Measurements from ENCODE around the gene ZNF235.
A peak's percentile ranks its signal among the peaks of the same experiment; 100 is the strongest.

ZNF235 gene

DNA sequence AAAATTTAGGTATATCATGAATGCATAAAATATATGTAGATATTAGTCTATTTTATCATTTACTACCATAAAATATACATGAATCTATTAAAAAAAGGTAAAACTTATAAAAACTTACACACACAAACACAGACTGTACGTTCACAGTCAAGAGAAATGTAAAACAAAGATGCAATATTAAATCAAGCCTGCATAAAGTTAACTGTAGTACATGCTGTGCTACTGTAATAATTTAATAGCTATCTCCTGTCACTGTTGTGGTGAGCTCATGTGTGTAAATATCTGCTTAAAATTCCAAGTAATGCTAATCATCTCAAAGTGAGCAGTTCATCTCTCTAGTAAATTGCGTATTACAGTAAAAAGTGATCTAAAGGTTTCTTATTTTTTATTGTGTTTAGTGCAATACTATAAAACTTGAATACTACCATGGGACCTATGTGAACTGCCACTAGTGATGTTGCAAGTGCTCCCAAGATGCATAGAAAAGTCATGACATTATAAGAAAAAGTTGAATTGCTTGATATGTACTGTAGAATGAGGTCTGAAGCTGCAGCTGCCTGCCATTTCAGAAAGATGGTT is 45.9 kb downstream of the ZNF235 start (continued):
- peak; percentile 96 for TF ChIP-seq ZNF169 (tag by site-specific recombination; IDR thresholded peaks at IDR 0.05)
- TF ChIP-seq, protein P1, sequence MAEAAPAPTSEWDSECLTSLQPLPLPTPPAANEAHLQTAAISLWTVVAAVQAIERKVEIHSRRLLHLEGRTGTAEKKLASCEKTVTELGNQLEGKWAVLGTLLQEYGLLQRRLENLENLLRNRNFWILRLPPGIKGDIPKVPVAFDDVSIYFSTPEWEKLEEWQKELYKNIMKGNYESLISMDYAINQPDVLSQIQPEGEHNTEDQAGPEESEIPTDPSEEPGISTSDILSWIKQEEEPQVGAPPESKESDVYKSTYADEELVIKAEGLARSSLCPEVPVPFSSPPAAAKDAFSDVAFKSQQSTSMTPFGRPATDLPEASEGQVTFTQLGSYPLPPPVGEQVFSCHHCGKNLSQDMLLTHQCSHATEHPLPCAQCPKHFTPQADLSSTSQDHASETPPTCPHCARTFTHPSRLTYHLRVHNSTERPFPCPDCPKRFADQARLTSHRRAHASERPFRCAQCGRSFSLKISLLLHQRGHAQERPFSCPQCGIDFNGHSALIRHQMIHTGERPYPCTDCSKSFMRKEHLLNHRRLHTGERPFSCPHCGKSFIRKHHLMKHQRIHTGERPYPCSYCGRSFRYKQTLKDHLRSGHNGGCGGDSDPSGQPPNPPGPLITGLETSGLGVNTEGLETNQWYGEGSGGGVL (tag by site-specific recombination; IDR thresholded peaks at IDR 0.05) = no peak
- no peak for TF ChIP-seq MZF1 (tag by site-specific recombination; IDR thresholded peaks at IDR 0.05; ENCODE audit: borderline replicate concordance)
- TF ChIP-seq, protein P2, sequence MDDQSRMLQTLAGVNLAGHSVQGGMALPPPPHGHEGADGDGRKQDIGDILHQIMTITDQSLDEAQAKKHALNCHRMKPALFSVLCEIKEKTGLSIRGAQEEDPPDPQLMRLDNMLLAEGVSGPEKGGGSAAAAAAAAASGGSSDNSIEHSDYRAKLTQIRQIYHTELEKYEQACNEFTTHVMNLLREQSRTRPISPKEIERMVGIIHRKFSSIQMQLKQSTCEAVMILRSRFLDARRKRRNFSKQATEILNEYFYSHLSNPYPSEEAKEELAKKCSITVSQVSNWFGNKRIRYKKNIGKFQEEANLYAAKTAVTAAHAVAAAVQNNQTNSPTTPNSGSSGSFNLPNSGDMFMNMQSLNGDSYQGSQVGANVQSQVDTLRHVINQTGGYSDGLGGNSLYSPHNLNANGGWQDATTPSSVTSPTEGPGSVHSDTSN (CRISPR knock-in tag; IDR thresholded peaks at IDR 0.05) = no peak
- TF ChIP-seq ZSCAN16 (tag by site-specific recombination; IDR thresholded peaks at IDR 0.05) = no peak
- TF ChIP-seq, protein P3, sequence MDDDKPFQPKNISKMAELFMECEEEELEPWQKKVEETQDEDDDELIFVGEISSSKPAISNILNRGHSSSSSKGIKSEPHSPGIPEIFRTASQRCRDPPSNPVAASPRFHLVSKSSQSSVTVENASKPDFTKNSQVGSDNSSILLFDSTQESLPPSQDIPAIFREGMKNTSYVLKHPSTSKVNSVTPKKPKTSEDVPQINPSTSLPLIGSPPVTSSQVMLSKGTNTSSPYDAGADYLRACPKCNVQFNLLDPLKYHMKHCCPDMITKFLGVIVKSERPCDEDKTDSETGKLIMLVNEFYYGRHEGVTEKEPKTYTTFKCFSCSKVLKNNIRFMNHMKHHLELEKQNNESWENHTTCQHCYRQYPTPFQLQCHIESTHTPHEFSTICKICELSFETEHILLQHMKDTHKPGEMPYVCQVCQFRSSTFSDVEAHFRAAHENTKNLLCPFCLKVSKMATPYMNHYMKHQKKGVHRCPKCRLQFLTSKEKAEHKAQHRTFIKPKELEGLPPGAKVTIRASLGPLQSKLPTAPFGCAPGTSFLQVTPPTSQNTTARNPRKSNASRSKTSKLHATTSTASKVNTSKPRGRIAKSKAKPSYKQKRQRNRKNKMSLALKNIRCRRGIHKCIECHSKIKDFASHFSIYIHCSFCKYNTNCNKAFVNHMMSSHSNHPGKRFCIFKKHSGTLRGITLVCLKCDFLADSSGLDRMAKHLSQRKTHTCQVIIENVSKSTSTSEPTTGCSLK (tag by site-specific recombination; IDR thresholded peaks at IDR 0.05) = 0 out of 2 replicates have a peak, but pooled peaks have one; percentile 21
- TF ChIP-seq ZNF529 (tag by site-specific recombination; IDR thresholded peaks at IDR 0.05; ENCODE audit: insufficient replicate concordance) = no peak
- TF ChIP-seq, protein P4, sequence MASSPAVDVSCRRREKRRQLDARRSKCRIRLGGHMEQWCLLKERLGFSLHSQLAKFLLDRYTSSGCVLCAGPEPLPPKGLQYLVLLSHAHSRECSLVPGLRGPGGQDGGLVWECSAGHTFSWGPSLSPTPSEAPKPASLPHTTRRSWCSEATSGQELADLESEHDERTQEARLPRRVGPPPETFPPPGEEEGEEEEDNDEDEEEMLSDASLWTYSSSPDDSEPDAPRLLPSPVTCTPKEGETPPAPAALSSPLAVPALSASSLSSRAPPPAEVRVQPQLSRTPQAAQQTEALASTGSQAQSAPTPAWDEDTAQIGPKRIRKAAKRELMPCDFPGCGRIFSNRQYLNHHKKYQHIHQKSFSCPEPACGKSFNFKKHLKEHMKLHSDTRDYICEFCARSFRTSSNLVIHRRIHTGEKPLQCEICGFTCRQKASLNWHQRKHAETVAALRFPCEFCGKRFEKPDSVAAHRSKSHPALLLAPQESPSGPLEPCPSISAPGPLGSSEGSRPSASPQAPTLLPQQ (tag by site-specific recombination; IDR thresholded peaks at IDR 0.05) = no peak
- 0 out of 2 replicates have a peak, but pooled peaks have one; percentile 79 for TF ChIP-seq ZNF155 (tag by site-specific recombination; IDR thresholded peaks at IDR 0.05)
- TF ChIP-seq ZNF248 (tag by site-specific recombination; IDR thresholded peaks at IDR 0.05) = no peak
- peak; percentile 18; the same call in 1 of the 2 replicates for TF ChIP-seq ZNF660 (tag by site-specific recombination; IDR thresholded peaks at IDR 0.05)
- TF ChIP-seq, protein P5, sequence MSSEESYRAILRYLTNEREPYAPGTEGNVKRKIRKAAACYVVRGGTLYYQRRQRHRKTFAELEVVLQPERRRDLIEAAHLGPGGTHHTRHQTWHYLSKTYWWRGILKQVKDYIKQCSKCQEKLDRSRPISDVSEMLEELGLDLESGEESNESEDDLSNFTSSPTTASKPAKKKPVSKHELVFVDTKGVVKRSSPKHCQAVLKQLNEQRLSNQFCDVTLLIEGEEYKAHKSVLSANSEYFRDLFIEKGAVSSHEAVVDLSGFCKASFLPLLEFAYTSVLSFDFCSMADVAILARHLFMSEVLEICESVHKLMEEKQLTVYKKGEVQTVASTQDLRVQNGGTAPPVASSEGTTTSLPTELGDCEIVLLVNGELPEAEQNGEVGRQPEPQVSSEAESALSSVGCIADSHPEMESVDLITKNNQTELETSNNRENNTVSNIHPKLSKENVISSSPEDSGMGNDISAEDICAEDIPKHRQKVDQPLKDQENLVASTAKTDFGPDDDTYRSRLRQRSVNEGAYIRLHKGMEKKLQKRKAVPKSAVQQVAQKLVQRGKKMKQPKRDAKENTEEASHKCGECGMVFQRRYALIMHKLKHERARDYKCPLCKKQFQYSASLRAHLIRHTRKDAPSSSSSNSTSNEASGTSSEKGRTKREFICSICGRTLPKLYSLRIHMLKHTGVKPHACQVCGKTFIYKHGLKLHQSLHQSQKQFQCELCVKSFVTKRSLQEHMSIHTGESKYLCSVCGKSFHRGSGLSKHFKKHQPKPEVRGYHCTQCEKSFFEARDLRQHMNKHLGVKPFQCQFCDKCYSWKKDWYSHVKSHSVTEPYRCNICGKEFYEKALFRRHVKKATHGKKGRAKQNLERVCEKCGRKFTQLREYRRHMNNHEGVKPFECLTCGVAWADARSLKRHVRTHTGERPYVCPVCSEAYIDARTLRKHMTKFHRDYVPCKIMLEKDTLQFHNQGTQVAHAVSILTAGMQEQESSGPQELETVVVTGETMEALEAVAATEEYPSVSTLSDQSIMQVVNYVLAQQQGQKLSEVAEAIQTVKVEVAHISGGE (tag by site-specific recombination; conservative IDR thresholded peaks at IDR 0.05; ENCODE audit: low read depth) = no peak
- no peak for TF ChIP-seq KLF1 (tag by site-specific recombination; IDR thresholded peaks at IDR 0.05)
- no peak for TF ChIP-seq PRDM1 (tag by site-specific recombination; IDR thresholded peaks at IDR 0.05)
- 0 out of 2 replicates have a peak, but pooled peaks have one; percentile 7 for TF ChIP-seq FEZF1 (tag by site-specific recombination; IDR thresholded peaks at IDR 0.05)
- no peak for TF ChIP-seq ZSCAN30 (tag by site-specific recombination; IDR thresholded peaks at IDR 0.05)
- no peak for TF ChIP-seq ZNF112 (tag by site-specific recombination; IDR thresholded peaks at IDR 0.05)
- TF ChIP-seq ZNF37A (tag by site-specific recombination; IDR thresholded peaks at IDR 0.05) = 0 out of 2 replicates have a peak, but pooled peaks have one; percentile 46
- TF ChIP-seq KLF8 (tag by site-specific recombination; IDR thresholded peaks at IDR 0.05) = no peak
- TF ChIP-seq, protein P6, sequence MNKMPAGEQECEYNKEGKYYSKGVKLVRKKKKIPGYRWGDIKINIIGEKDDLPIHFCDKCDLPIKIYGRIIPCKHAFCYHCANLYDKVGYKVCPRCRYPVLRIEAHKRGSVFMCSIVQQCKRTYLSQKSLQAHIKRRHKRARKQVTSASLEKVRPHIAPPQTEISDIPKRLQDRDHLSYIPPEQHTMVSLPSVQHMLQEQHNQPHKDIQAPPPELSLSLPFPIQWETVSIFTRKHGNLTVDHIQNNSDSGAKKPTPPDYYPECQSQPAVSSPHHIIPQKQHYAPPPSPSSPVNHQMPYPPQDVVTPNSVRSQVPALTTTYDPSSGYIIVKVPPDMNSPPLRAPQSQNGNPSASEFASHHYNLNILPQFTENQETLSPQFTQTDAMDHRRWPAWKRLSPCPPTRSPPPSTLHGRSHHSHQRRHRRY (tag by site-specific recombination; IDR thresholded peaks at IDR 0.05) = no peak
- TF ChIP-seq ZNF747 (tag by site-specific recombination; IDR thresholded peaks at IDR 0.05) = no peak
- TF ChIP-seq, protein P7, sequence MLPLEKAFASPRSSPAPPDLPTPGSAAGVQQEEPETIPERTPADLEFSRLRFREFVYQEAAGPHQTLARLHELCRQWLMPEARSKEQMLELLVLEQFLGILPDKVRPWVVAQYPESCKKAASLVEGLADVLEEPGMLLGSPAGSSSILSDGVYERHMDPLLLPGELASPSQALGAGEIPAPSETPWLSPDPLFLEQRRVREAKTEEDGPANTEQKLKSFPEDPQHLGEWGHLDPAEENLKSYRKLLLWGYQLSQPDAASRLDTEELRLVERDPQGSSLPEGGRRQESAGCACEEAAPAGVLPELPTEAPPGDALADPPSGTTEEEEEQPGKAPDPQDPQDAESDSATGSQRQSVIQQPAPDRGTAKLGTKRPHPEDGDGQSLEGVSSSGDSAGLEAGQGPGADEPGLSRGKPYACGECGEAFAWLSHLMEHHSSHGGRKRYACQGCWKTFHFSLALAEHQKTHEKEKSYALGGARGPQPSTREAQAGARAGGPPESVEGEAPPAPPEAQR (tag by site-specific recombination; IDR thresholded peaks at IDR 0.05) = peak; percentile 72; the same call in 1 of the 2 replicates
- no peak for TF ChIP-seq ZBTB21 (tag by site-specific recombination; IDR thresholded peaks at IDR 0.05)
- peak; percentile 44; the same call in 1 of the 2 replicates for TF ChIP-seq ZNF114 (tag by site-specific recombination; IDR thresholded peaks at IDR 0.05)
- no peak for TF ChIP-seq ZNF600 (tag by site-specific recombination; IDR thresholded peaks at IDR 0.05)
- TF ChIP-seq ZEB2 (tag by site-specific recombination; IDR thresholded peaks at IDR 0.05) = no peak

Measured in HEK293 (cell line).